Activated T-helper 1 cell treated with anti-CD3 and anti-CD28 coated beads, Interleukin-12 subunit alpha, Interleukin-12 subunit beta, Interleukin-2, Interleukin-4 antibody, amounts not matched to agents 30 ng/mL and 10 ng/mL and 1 ng/mL, durations not matched to agents 14 hours and 24 hours and 36 hours (primary cell): ENCODE data around the gene ITGAX. TPM values are rescaled to one million over a fixed set of nuclear protein-coding genes. Genes with fewer than 3 reads are reported as not detected.

Experiments used
- DNase-seq: peaks from one replicate; pipeline ENCODE4 v3.0.0; 2021; ENCODE audit warnings: low spot score
- H3K27ac Mint-ChIP-seq: one replicate; pipeline ENCODE4 v1.8.0; 2021; ENCODE audit warnings: mild to moderate bottlenecking, mixed read lengths
- H3K27me3 Mint-ChIP-seq: one replicate; pipeline ENCODE4 v1.8.0; 2022; ENCODE audit warnings: mild to moderate bottlenecking, moderate library complexity, mixed read lengths; ENCODE audit not compliant: insufficient read depth
- H3K36me3 Mint-ChIP-seq: one replicate; pipeline ENCODE4 v1.8.0; 2021; ENCODE audit warnings: low read depth, mixed read lengths
- H3K4me1 Mint-ChIP-seq: one replicate; pipeline ENCODE4 v1.8.0; 2021; ENCODE audit warnings: low read depth, mixed read lengths
- H3K4me3 Mint-ChIP-seq: one replicate; pipeline ENCODE4 v1.8.0; 2021; ENCODE audit warnings: mild to moderate bottlenecking, moderate library complexity, mixed read lengths
- H3K9me3 Mint-ChIP-seq: one replicate; pipeline ENCODE4 v1.8.0; 2021; ENCODE audit warnings: mixed read lengths
- intact Hi-C: fragments of 100-400 bp; cut with micrococcal nuclease; formaldehyde crosslinking; loops from one replicate; pipeline ENCODE4 v1.15.1; 2024
- total RNA-seq: library from RNA; stranded (reverse); gene quantifications from 2 replicates; pipeline ENCODE4 v1.2.3, GENCODE V29; 2022

Gene ITGAX
- total RNA-seq, 1 donor from 2014 or later: 63.8 TPM

GRCh38 chr16:31423241-31423640 lies 68.3 kb downstream of the ITGAX start:
- peaks cover 55% of the 10 kb centered on the region for H3K4me1 Mint-ChIP-seq
- peaks cover 3% of the 10 kb centered on the region for H3K27me3 Mint-ChIP-seq
- H3K27ac Mint-ChIP-seq: peak overlapping the region; percentile 76
- peak overlapping the region; percentile 63 for H3K4me3 Mint-ChIP-seq
- H3K36me3 Mint-ChIP-seq: peaks cover 5% of the 10 kb centered on the region
- peaks cover 3% of the 10 kb centered on the region for H3K9me3 Mint-ChIP-seq
- intact Hi-C loops: loop anchor here (5.0 kb wide), 1 partner anchor 246 kb away; no protein-coding TSS in a partner anchor
- no peak for DNase-seq

GRCh38 chr16:31423801-31424200 lies 68.8 kb downstream of the ITGAX start:
- Mint-ChIP-seq H3K27ac (no peak overlapping the region), H3K27me3 (peaks cover 5% of the 10 kb centered on the region), H3K4me1 (peaks cover 55% of the 10 kb centered on the region), H3K4me3 (no peak overlapping the region), H3K36me3 (peaks cover 5% of the 10 kb centered on the region), H3K9me3 (peaks cover 3% of the 10 kb centered on the region)
- no peak for DNase-seq
- intact Hi-C loops: loop anchor here (5.0 kb wide), 1 partner anchor 246 kb away; no protein-coding TSS in a partner anchor

- H3K4me1 Mint-ChIP-seq: peaks cover 42% of the 10 kb centered on the region
These were observed 72.7 kb downstream of the ITGAX start for GRCh38 chr16:31427441-31428278.

GRCh38 chr16:31428279-31428597 lies 73.3 kb downstream of the ITGAX start, which contains the start of gene COX6A2:
Gene COX6A2 (minus strand): TSS chr16:31428360. CDS start chr16:31428325, 35 bp downstream.
- Mint-ChIP-seq H3K4me1 (peaks cover 36% of the 10 kb centered on the region), H3K4me3 (no peak within 1 kb of the TSS), H3K27me3 (peaks cover 5% of the 10 kb centered on the region), H3K9me3 (peaks cover 3% of the 10 kb centered on the region), H3K36me3 (peaks cover 2% of the 10 kb centered on the region), H3K27ac (peak within 1 kb of the TSS; percentile 45)
- intact Hi-C loops: no loop called here
- DNase-seq: no peak

More at GRCh38 chr16:31427441-31428278, 72.7 kb downstream of the ITGAX start:
- Mint-ChIP-seq H3K4me3 (no peak overlapping the region), H3K27ac (no peak overlapping the region), H3K9me3 (peaks cover 3% of the 10 kb centered on the region), H3K27me3 (peaks cover 5% of the 10 kb centered on the region), H3K36me3 (peaks cover 2% of the 10 kb centered on the region)
- DNase-seq: peak; percentile 47
- intact Hi-C loops: loop anchor here (2.0 kb wide), 1 partner anchor 31 kb away; the partner anchor contains the start of gene ARMC5

- Mint-ChIP-seq H3K27me3 (peaks cover 2% of the 10 kb centered on the region), H3K27ac (no peak overlapping the region), H3K36me3 (no peaks in the 10 kb centered on the region), H3K4me3 (no peak overlapping the region), H3K4me1 (peaks cover 31% of the 10 kb centered on the region), H3K9me3 (no peaks in the 10 kb centered on the region)
- DNase-seq: no peak
- intact Hi-C loops: loop anchor here (1.0 kb wide), 1 partner anchor 7 kb away; no protein-coding TSS in a partner anchor
These were observed 73.8 kb downstream of the ITGAX start for GRCh38 chr16:31428638-31429247.

- peaks cover 25% of the 10 kb centered on the region for H3K4me1 Mint-ChIP-seq
These were observed 74.3 kb downstream of the ITGAX start for GRCh38 chr16:31429314-31429713.

GRCh38 chr16:31429796-31430195 lies 74.8 kb downstream of the ITGAX start:
- intact Hi-C loops: loop anchor here (1.0 kb wide), 1 partner anchor 8 kb away; no protein-coding TSS in a partner anchor
- H3K27ac Mint-ChIP-seq: no peak overlapping the region
- H3K4me1 Mint-ChIP-seq: peaks cover 23% of the 10 kb centered on the region
- peaks cover 2% of the 10 kb centered on the region for H3K27me3 Mint-ChIP-seq
- H3K36me3 Mint-ChIP-seq: no peaks in the 10 kb centered on the region
- H3K4me3 Mint-ChIP-seq: no peak overlapping the region
- DNase-seq: no peak
- no peaks in the 10 kb centered on the region for H3K9me3 Mint-ChIP-seq

More at GRCh38 chr16:31429314-31429713, 74.3 kb downstream of the ITGAX start:
- Mint-ChIP-seq H3K9me3 (no peaks in the 10 kb centered on the region), H3K4me3 (no peak overlapping the region), H3K36me3 (no peaks in the 10 kb centered on the region), H3K27me3 (peaks cover 2% of the 10 kb centered on the region), H3K27ac (no peak overlapping the region)
- intact Hi-C loops: loop anchor here (1.0 kb wide), 1 partner anchor 8 kb away; no protein-coding TSS in a partner anchor
- no peak for DNase-seq

GRCh38 chr16:31430380-31431052 lies 75.5 kb downstream of the ITGAX start:
- peaks cover 2% of the 10 kb centered on the region for H3K27me3 Mint-ChIP-seq
- no peak overlapping the region for H3K4me3 Mint-ChIP-seq
- H3K4me1 Mint-ChIP-seq: peaks cover 20% of the 10 kb centered on the region
- no peak for DNase-seq
- H3K27ac Mint-ChIP-seq: no peak overlapping the region
- H3K9me3 Mint-ChIP-seq: no peaks in the 10 kb centered on the region
- H3K36me3 Mint-ChIP-seq: no peaks in the 10 kb centered on the region
- intact Hi-C loops: no loop called here

Other genes with a start within 250 kb of the ITGAX start
- gene BCKDK, start 246.8 kb upstream of the ITGAX start, total RNA-seq: 43.6 and 44.8 TPM in 2 replicates
- 55.4 and 58.2 TPM in 2 replicates for gene KAT8, start 237.5 kb upstream of the ITGAX start, total RNA-seq
- not detected in 2 replicates for gene PRSS8, start 219.4 kb upstream of the ITGAX start, total RNA-seq
- 0.27 and 0.34 TPM in 2 replicates for gene PRSS36, start 205.1 kb upstream of the ITGAX start, total RNA-seq
- gene FUS, start 175.0 kb upstream of the ITGAX start, total RNA-seq: 950 and 955 TPM in 2 replicates
- gene PYCARD, start 152.4 kb upstream of the ITGAX start, total RNA-seq: 20.9 and 21.2 TPM in 2 replicates
- 0.10 and 0.15 TPM in 2 replicates for gene TRIM72, start 141.1 kb upstream of the ITGAX start, total RNA-seq
- gene PYDC1, start 138.0 kb upstream of the ITGAX start, total RNA-seq: not detected in 2 replicates
- 14.2 and 16.8 TPM in 2 replicates for gene ITGAM, start 95.2 kb upstream of the ITGAX start, total RNA-seq
- gene ITGAD, start 38.2 kb downstream of the ITGAX start, total RNA-seq: not detected in 2 replicates
- gene COX6A2, start 73.2 kb downstream of the ITGAX start, total RNA-seq: not detected in 2 replicates
- 0.21 and 0.22 TPM in 2 replicates for gene ZNF843, start 87.6 kb downstream of the ITGAX start, total RNA-seq
- 11.2 and 12.7 TPM in 2 replicates for gene ARMC5, start 104.3 kb downstream of the ITGAX start, total RNA-seq
- gene TGFB1I1, start 117.0 kb downstream of the ITGAX start, total RNA-seq: 0.78 and 1.2 TPM in 2 replicates
- gene SLC5A2, start 127.9 kb downstream of the ITGAX start, total RNA-seq: not detected in 2 replicates
- 36.3 and 42.2 TPM in 2 replicates for gene RUSF1, start 153.2 kb downstream of the ITGAX start, total RNA-seq
- gene AHSP, start 172.7 kb downstream of the ITGAX start, total RNA-seq: not detected in 2 replicates